PC-3 (cell line): ENCODE data around the gene ADK. TPM values are rescaled to one million over a fixed set of nuclear protein-coding genes. Genes with fewer than 3 reads are reported as not detected.
A peak's percentile ranks its signal among the peaks of the same experiment; 100 is the strongest.

Experiments used
- ATAC-seq: fragments of 200-7000 bp; cut with Tn5 transposase; 2 replicates; pipeline ENCODE4 v1.9.1; 2020; ENCODE audit warnings: mild to moderate bottlenecking, moderate library complexity
- BruUV-seq: library from RNA; stranded (reverse); fragments of 400-500 nt; replicated peaks from 2 replicates; lab custom pipeline; 2021; lab: Mats Ljungman, UMichigan
- CTCF ChIA-PET: fragments of 300-600 bp; sonication (Branson Sonifier 250); formaldehyde crosslinking; loops from one replicate; lab custom pipeline; 2022; ENCODE audit warnings: antibody characterized with exemption; lab: Charles Lee
- POLR2A ChIA-PET: fragments of 300-600 bp; sonication (Branson Sonifier 250); formaldehyde crosslinking; loops from one replicate; lab custom pipeline; 2022; ENCODE audit warnings: antibody characterized with exemption; ENCODE audit not compliant: unreplicated experiment; lab: Charles Lee
- DNase-seq: peaks from one replicate; pipeline ENCODE4 v3.0.0-alpha.2; 2015
- H2AFZ ChIP-seq: fragments of 300-600 bp; sonication (generic); 2 replicates; pipeline ENCODE4 v1.6.0; 2016; ENCODE audit warnings: antibody characterized with exemption, low read length
- H3F3A ChIP-seq: fragments of 300-600 bp; sonication (generic); one replicate; pipeline ENCODE4 v1.6.0; 2017; ENCODE audit warnings: antibody characterized with exemption, low read length, control low read depth, mild to moderate bottlenecking; ENCODE audit not compliant: unreplicated experiment
- H3K27ac ChIP-seq: fragments of 300-600 bp; sonication (generic); 2 replicates; pipeline ENCODE4 v1.5.1; 2016; ENCODE audit warnings: mild to moderate bottlenecking, low read length
- H3K27me3 ChIP-seq: fragments of 300-600 bp; sonication (generic); 2 replicates; pipeline ENCODE4 v1.6.1; 2016; ENCODE audit warnings: low read length, mixed read lengths
- H3K36me3 ChIP-seq: fragments of 300-600 bp; sonication (generic); 2 replicates; pipeline ENCODE4 v1.6.1; 2016; ENCODE audit warnings: low read depth, mixed run types, low read length, mixed read lengths
- H3K4me1 ChIP-seq: fragments of 300-600 bp; sonication (generic); 2 replicates; pipeline ENCODE4 v1.5.1; 2016; ENCODE audit warnings: low read length; ENCODE audit not compliant: insufficient read depth
- H3K4me2 ChIP-seq: fragments of 300-600 bp; sonication (generic); 2 replicates; pipeline ENCODE4 v1.6.0; 2016; ENCODE audit warnings: low read length
- H3K4me3 ChIP-seq: fragments of 300-600 bp; sonication (generic); 2 replicates; pipeline ENCODE4 v1.5.1; 2016; ENCODE audit warnings: mild to moderate bottlenecking, low read length, mixed read lengths
- H3K79me2 ChIP-seq: fragments of 300-600 bp; sonication (generic); 2 replicates; pipeline ENCODE4 v1.6.1; 2017; ENCODE audit warnings: low read length, mixed read lengths
- H3K9ac ChIP-seq: fragments of 300-600 bp; sonication (generic); 2 replicates; pipeline ENCODE4 v1.6.0; 2016; ENCODE audit warnings: mild to moderate bottlenecking, low read length
- H3K9me2 ChIP-seq: fragments of 300-600 bp; sonication (generic); replicated peaks from 2 replicates; pipeline ENCODE4 v1.6.1; 2016; ENCODE audit warnings: mixed run types, low read length, mixed read lengths
- H3K9me3 ChIP-seq: fragments of 300-600 bp; sonication (generic); 2 replicates; pipeline ENCODE4 v1.6.1; 2016; ENCODE audit warnings: low read length, mixed read lengths
- H4K20me1 ChIP-seq: fragments of 300-600 bp; sonication (generic); 2 replicates; pipeline ENCODE4 v1.6.1; 2016; ENCODE audit warnings: low read length, mixed read lengths
- CTCF ChIP-seq: fragments of 300-600 bp; sonication (generic); conservative IDR thresholded peaks from 2 replicates; pipeline ENCODE4 v1.5.1; 2017; ENCODE audit warnings: antibody characterized with exemption, low read depth, mild to moderate bottlenecking, low read length
- EZH2 ChIP-seq: fragments of 300-600 bp; sonication (generic); IDR thresholded peaks from one replicate; pipeline ENCODE4 v1.6.1; 2017; ENCODE audit warnings: antibody characterized with exemption, mild to moderate bottlenecking, low read length; ENCODE audit not compliant: unreplicated experiment
- EZH2phosphoT487 ChIP-seq: fragments of 300-600 bp; sonication (generic); IDR thresholded peaks from 2 replicates; pipeline ENCODE4 v1.6.1; 2018; ENCODE audit warnings: mild to moderate bottlenecking, antibody characterized with exemption, low read length, borderline replicate concordance
- intact Hi-C: fragments of 100-400 bp; cut with micrococcal nuclease; formaldehyde crosslinking; loops from 2 replicates; pipeline ENCODE4 v1.9.0; 2023
- total RNA-seq: library from RNA; depleted of rRNA; stranded (reverse); fragments of >200 nt; gene quantifications from 2 replicates; pipeline ENCODE4 v1.2.3, GENCODE V29; 2014

Gene ADK
- total RNA-seq, 1 experiment from 2014 or later = 256 TPM

- Histone ChIP-seq H3K4me2 (no peak overlapping the region), H3K27ac (no peak overlapping the region), H3K79me2 (no peaks in the 10 kb centered on the region), H3F3A (no peaks in the 10 kb centered on the region), H3K9ac (no peak overlapping the region), H2AFZ (no peak overlapping the region), H3K9me2 (no peaks in the 10 kb centered on the region), H3K9me3 (peaks cover 13% of the 10 kb centered on the region), H4K20me1 (no peaks in the 10 kb centered on the region), H3K27me3 (no peaks in the 10 kb centered on the region), H3K4me1 (no peaks in the 10 kb centered on the region), H3K4me3 (no peak overlapping the region), H3K36me3 (peaks cover 30% of the 10 kb centered on the region)
- intact Hi-C loops = no loop called here
- TF ChIP-seq EZH2phosphoT487 = no peak
- TF ChIP-seq EZH2 = no peak
- no peak for TF ChIP-seq CTCF
- no TSS peak for BruUV-seq
- ChIA-PET POLR2A (no interaction called here), CTCF (no interaction called here)
- DNase-seq = no peak
- no peak for ATAC-seq
Observed at GRCh38 chr10:74718208-74718607, 567.2 kb downstream of the ADK start.

- H4K20me1 ChIP-seq = no peaks in the 10 kb centered on the region
- no peaks in the 10 kb centered on the region for H3K9me3 ChIP-seq
- H3K27ac ChIP-seq = peak overlapping the region; percentile 21; the same call in 1 of the 2 replicates
- no peaks in the 10 kb centered on the region for H3K27me3 ChIP-seq
- intact Hi-C loops = loop anchor here (5.0 kb wide), 2 partner anchors 51 to 81 kb away; no protein-coding TSS in a partner anchor
- DNase-seq (peak; percentile 91), ATAC-seq (peak; percentile 88)
- H3K79me2 ChIP-seq = no peaks in the 10 kb centered on the region
- H2AFZ ChIP-seq = no peak overlapping the region
- H3K4me2 ChIP-seq = no peak overlapping the region
- H3K36me3 ChIP-seq = no peaks in the 10 kb centered on the region; the same call in 1 of the 2 replicates
- no peak overlapping the region for H3K9ac ChIP-seq
- CTCF ChIA-PET = no interaction called here
- H3K4me1 ChIP-seq = no peaks in the 10 kb centered on the region
- POLR2A ChIA-PET = no interaction called here
- peaks cover 4% of the 10 kb centered on the region for H3F3A ChIP-seq
- no peaks in the 10 kb centered on the region for H3K9me2 ChIP-seq
- no peak for TF ChIP-seq EZH2
- TF ChIP-seq CTCF = no peak
- no TSS peak for BruUV-seq
- no peak overlapping the region for H3K4me3 ChIP-seq
Observed at GRCh38 chr10:74728225-74728624, 577.2 kb downstream of the ADK start.

GRCh38 chr10:74730246-74730645 lies 579.2 kb downstream of the ADK start:
- H3K27me3 ChIP-seq = no peaks in the 10 kb centered on the region
- no peak for DNase-seq
- TF ChIP-seq EZH2 (no peak), EZH2phosphoT487 (no peak), CTCF (no peak)
- H3K27ac ChIP-seq = no peak overlapping the region
- H3K4me3 ChIP-seq = no peak overlapping the region
- no peaks in the 10 kb centered on the region for H3K9me2 ChIP-seq
- H3K36me3 ChIP-seq = no peaks in the 10 kb centered on the region
- H3K9ac ChIP-seq = no peak overlapping the region
- ATAC-seq = no peak
- intact Hi-C loops = no loop called here
- no peaks in the 10 kb centered on the region for H3K9me3 ChIP-seq
- H3K79me2 ChIP-seq = no peaks in the 10 kb centered on the region
- H2AFZ ChIP-seq = no peak overlapping the region
- ChIA-PET POLR2A (no interaction called here), CTCF (no interaction called here)
- H3F3A ChIP-seq = peaks cover 4% of the 10 kb centered on the region
- H4K20me1 ChIP-seq = no peaks in the 10 kb centered on the region
- no TSS peak for BruUV-seq
- no peaks in the 10 kb centered on the region for H3K4me1 ChIP-seq
- no peak overlapping the region for H3K4me2 ChIP-seq
